NCI-H526 (cell line): ENCODE data around the gene KREMEN2.

Experiments used
- DNase-seq, 2 experiments: peaks; one replicate each; lab custom pipeline; 2025; lab: John Stamatoyannopoulos, UW

KREMEN2 gene

GRCh38 chr16:3004781-3005284 is 40.8 kb downstream of the KREMEN2 start:
- DNase-seq = no peak

GRCh38 chr16:3007059-3007956 is 43.2 kb downstream of the KREMEN2 start:
- no peak for DNase-seq

GRCh38 chr16:3007957-3008689 is 44.0 kb downstream of the KREMEN2 start:
- no peak for DNase-seq

- DNase-seq = no peak
Measured at GRCh38 chr16:3008690-3009037, 44.6 kb downstream of the KREMEN2 start.

- no peak for DNase-seq
Measured at GRCh38 chr16:3009568-3010390, 45.7 kb downstream of the KREMEN2 start.

- DNase-seq = no peak
Measured at GRCh38 chr16:3010510-3010909, 46.4 kb downstream of the KREMEN2 start.

GRCh38 chr16:3012246-3012645 is 48.2 kb downstream of the KREMEN2 start:
- DNase-seq = peak; percentile 33 to 73

- DNase-seq = peak in 1 of 2 experiments; percentile 59
Measured at GRCh38 chr16:3012828-3013420, 48.8 kb downstream of the KREMEN2 start, which contains the start of gene CLDN9. CLDN9 (plus strand) TSS chr16:3012923; CDS start chr16:3013363, 440 bp downstream.

- DNase-seq = no peak
Measured at GRCh38 chr16:3013491-3013951, 49.4 kb downstream of the KREMEN2 start.

- no peak for DNase-seq
Measured at GRCh38 chr16:3013998-3014690, 50.1 kb downstream of the KREMEN2 start.

- no peak for DNase-seq
Measured at GRCh38 chr16:3014971-3015370, 50.9 kb downstream of the KREMEN2 start.

GRCh38 chr16:3015865-3016521 is 51.9 kb downstream of the KREMEN2 start:
- DNase-seq = no peak

GRCh38 chr16:3017344-3017743 is 53.3 kb downstream of the KREMEN2 start:
- no peak for DNase-seq
